ENCODE results near the gene ICAM4.

Gene ICAM4

GRCh38 chr19:10306327-10306726 is 19.6 kb downstream of the ICAM4 start:
- TF ChIP-seq FOXP2 (optimal IDR thresholded peaks at IDR 0.05; ENCODE audit: borderline replicate concordance, extremely low read depth, extremely low read length, insufficient read depth) (no peak), TAF1 (IDR thresholded peaks at IDR 0.05; ENCODE audit: borderline replicate concordance, insufficient read depth, low read length) (no peak), POLR2AphosphoS5 (IDR thresholded peaks at IDR 0.05; ENCODE audit: low read depth, low read length) (no peak), REST (IDR thresholded peaks at IDR 0.05; ENCODE audit: insufficient read depth in 1 of 2, low read depth in 2 of 2, low read length in 2 of 2) (no peak), SIN3A (IDR thresholded peaks at IDR 0.05; ENCODE audit: borderline replicate concordance, insufficient read depth, low read length) (no peak)

- TF ChIP-seq REST (IDR thresholded peaks at IDR 0.05; ENCODE audit: insufficient read depth in 1 of 2, low read depth in 2 of 2, low read length in 2 of 2), result no peak
- TF ChIP-seq SIN3A (IDR thresholded peaks at IDR 0.05; ENCODE audit: borderline replicate concordance, insufficient read depth, low read length), result no peak
- no peak for TF ChIP-seq TAF1 (IDR thresholded peaks at IDR 0.05; ENCODE audit: borderline replicate concordance, insufficient read depth, low read length)
- no peak for TF ChIP-seq FOXP2 (optimal IDR thresholded peaks at IDR 0.05; ENCODE audit: borderline replicate concordance, extremely low read depth, extremely low read length, insufficient read depth)
- no peak for TF ChIP-seq POLR2AphosphoS5 (IDR thresholded peaks at IDR 0.05; ENCODE audit: low read depth, low read length)
These were observed 22.7 kb downstream of the ICAM4 start, which contains the start of gene ZGLP1 for GRCh38 chr19:10309423-10309822. Gene ZGLP1 (minus strand): TSS chr19:10309815.

DNA sequence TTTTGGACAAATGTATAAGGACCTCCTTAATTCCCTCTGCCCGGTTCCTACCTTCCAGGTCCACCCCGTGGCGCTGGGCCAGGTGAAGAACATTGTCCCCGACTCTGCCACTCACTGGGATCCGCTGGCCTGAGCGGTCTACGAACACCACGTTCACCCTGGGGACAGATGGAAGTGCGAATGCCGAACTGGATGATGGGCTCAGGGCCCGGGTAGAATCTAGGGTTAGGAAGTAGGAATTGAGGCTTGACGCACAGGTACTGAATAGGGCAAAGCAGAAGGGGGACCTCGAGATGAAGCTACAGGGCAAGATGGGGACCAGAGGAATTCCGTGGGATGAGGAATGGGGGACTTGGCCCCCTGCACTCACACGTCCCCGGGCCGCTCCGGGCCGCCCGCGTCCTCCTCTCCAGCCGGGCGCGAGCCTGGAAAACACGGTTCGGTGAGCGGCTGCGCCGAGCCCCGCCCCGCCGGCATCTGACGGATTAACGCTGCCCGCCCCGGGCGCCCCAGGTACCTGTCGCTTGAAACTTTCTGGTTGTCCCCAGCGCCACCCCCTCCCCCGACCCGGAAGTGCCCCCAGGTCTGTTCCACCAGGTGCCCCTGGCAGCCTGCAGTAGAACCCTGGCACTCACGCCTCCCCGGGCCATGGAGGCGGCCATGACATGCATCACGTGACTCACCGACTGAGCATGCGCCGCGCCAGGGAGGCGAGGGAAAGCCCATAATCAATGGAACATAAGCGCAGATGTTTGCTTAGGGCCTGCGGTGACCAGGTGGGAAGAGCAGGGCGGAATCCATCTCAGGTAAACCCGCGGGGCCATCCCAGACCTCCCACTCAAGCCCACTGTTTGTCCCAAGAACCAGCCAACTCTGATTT is 28.8 kb downstream of the ICAM4 start, which contains the start of gene FDX2:
Gene FDX2 (minus strand): TSS at position 681 of the 880 bp plus-strand sequence. CDS start 19 bp downstream, at position 662.
- peak; percentile 96; the same call in 1 of the 2 replicates for TF ChIP-seq SIN3A (IDR thresholded peaks at IDR 0.05; ENCODE audit: borderline replicate concordance, insufficient read depth, low read length)
- TF ChIP-seq FOXP2 (optimal IDR thresholded peaks at IDR 0.05; ENCODE audit: borderline replicate concordance, extremely low read depth, extremely low read length, insufficient read depth), result no peak
- TF ChIP-seq TAF1 (IDR thresholded peaks at IDR 0.05; ENCODE audit: borderline replicate concordance, insufficient read depth, low read length), result peak; percentile 47; the same call in 1 of the 2 replicates
- no peak for TF ChIP-seq REST (IDR thresholded peaks at IDR 0.05; ENCODE audit: insufficient read depth in 1 of 2, low read depth in 2 of 2, low read length in 2 of 2)
- TF ChIP-seq POLR2AphosphoS5 (IDR thresholded peaks at IDR 0.05; ENCODE audit: low read depth, low read length), result peak; percentile 95

- TF ChIP-seq REST (IDR thresholded peaks at IDR 0.05; ENCODE audit: insufficient read depth in 1 of 2, low read depth in 2 of 2, low read length in 2 of 2), result no peak
- no peak for TF ChIP-seq TAF1 (IDR thresholded peaks at IDR 0.05; ENCODE audit: borderline replicate concordance, insufficient read depth, low read length)
- no peak for TF ChIP-seq FOXP2 (optimal IDR thresholded peaks at IDR 0.05; ENCODE audit: borderline replicate concordance, extremely low read depth, extremely low read length, insufficient read depth)
- TF ChIP-seq POLR2AphosphoS5 (IDR thresholded peaks at IDR 0.05; ENCODE audit: low read depth, low read length), result no peak
- no peak for TF ChIP-seq SIN3A (IDR thresholded peaks at IDR 0.05; ENCODE audit: borderline replicate concordance, insufficient read depth, low read length)
These were observed 29.7 kb downstream of the ICAM4 start for GRCh38 chr19:10316229-10317044.
